Measurements from ENCODE around the gene ITGAL.

- TF ChIP-seq CTCF (IDR thresholded peaks at IDR 0.05; ENCODE audit: poor library complexity), result no peak
- TF ChIP-seq EZH2 (IDR thresholded peaks at IDR 0.05; ENCODE audit: borderline replicate concordance), result no peak
- no peak for TF ChIP-seq EZH2phosphoT487 (IDR thresholded peaks at IDR 0.05; ENCODE audit: low read depth, severe bottlenecking, unreplicated experiment)
Observed at GRCh38 chr16:30565984-30566383, 93.4 kb downstream of the ITGAL start.

All from hepatocyte (in vitro differentiated cells).